HCT116 (cell line): ENCODE data around the gene SHANK1. TPM values are rescaled to one million over a fixed set of nuclear protein-coding genes. Genes with fewer than 3 reads are reported as not detected.

Source experiments
- ATAC-seq: fragments of 200-7000 bp; cut with Tn5 transposase; 2 replicates; pipeline ENCODE4 v1.9.1; 2020; ENCODE audit warnings: mild to moderate bottlenecking, moderate library complexity
- BruUV-seq: library from RNA; stranded (reverse); fragments of 400-500 nt; replicated peaks from 2 replicates; lab custom pipeline; 2021; lab: Mats Ljungman, UMichigan
- CTCF ChIA-PET: fragments of 300-600 bp; sonication (Branson Sonifier 250); formaldehyde crosslinking; loops from one replicate; lab custom pipeline; 2021; ENCODE audit warnings: antibody characterized with exemption; lab: Charles Lee
- POLR2A ChIA-PET: fragments of 300-600, 350-600 bp; sonication (Branson Sonifier 250); formaldehyde crosslinking; loops from one replicate; lab custom pipeline; 2021; ENCODE audit warnings: antibody characterized with exemption; lab: Charles Lee
- RAD21 ChIA-PET, 2 experiments: fragments of 300-600 bp; sonication (Branson Sonifier 250); formaldehyde crosslinking; loops; one replicate each; lab custom pipeline; 2023; ENCODE audit warnings: low total read pairs in 2 of 2; ENCODE audit not compliant: uncharacterized antibody in 2 of 2, unreplicated experiment in 2 of 2, low non-redundant PET in 1 of 2; lab: Charles Lee
- DNase-seq: peaks from one replicate; pipeline ENCODE4 v3.0.0-alpha.2; 2010; ENCODE audit warnings: low read depth, low spot score
- H2AFZ ChIP-seq: fragments of 200-600 bp; shearing (Covaris generic), sonication (generic); 2 replicates; pipeline ENCODE4 v1.6.1; 2017; ENCODE audit warnings: low read depth, mixed run types, mixed read lengths, antibody characterized with exemption, low read length; ENCODE audit not compliant: poor library complexity, severe bottlenecking
- H3K27ac ChIP-seq: 2 replicates; pipeline ENCODE4 v1.5.1; 2012; ENCODE audit warnings: low read depth, low read length
- H3K27me3 ChIP-seq: fragments of 200-600 bp; sonication (generic); 2 replicates; pipeline ENCODE4 v1.6.1; 2016; ENCODE audit warnings: mixed run types, low read length, mixed read lengths; ENCODE audit not compliant: insufficient read depth
- H3K36me3 ChIP-seq, 2 experiments: fragments of 200-500 bp in 1 of 2; fragments of 200-600 bp in 1 of 2; sonication (Bioruptor generic) in 1 of 2; sonication (generic) in 1 of 2; 2 replicates each; pipeline versions ENCODE4 v1.5.1 to v1.6.1; 2014 to 2016; ENCODE audit warnings: low read length in 2 of 2, inconsistent platforms in 1 of 2, mixed read lengths in 1 of 2, mixed run types in 1 of 2; ENCODE audit not compliant: insufficient read depth in 2 of 2, control insufficient read depth in 1 of 2
- H3K4me1 ChIP-seq, 2 experiments: fragments of 200-600 bp in 1 of 2; sonication (generic) in 1 of 2; 2 replicates each; pipeline versions ENCODE4 v1.5.1 to v1.6.1; 2012 to 2017; ENCODE audit warnings: low read length in 2 of 2, inconsistent platforms in 1 of 2, mild to moderate bottlenecking in 1 of 2, mixed read lengths in 1 of 2, mixed run types in 1 of 2, moderate library complexity in 1 of 2; ENCODE audit not compliant: insufficient read depth in 2 of 2, control insufficient read depth in 1 of 2
- H3K4me2 ChIP-seq: fragments of 200-600 bp; sonication (generic); 2 replicates; pipeline ENCODE4 v1.6.1; 2017; ENCODE audit warnings: mixed run types, low read length, mixed read lengths
- H3K4me3 ChIP-seq, 2 experiments: fragments of 200-600 bp in 1 of 2; sonication (generic) in 1 of 2; replicated peaks in 1 of 2; 2 replicates each; pipeline ENCODE4 v1.5.1; 2011 to 2016; ENCODE audit warnings: low read length in 2 of 2, control low read depth in 1 of 2, low read depth in 1 of 2, mild to moderate bottlenecking in 1 of 2, mixed read lengths in 1 of 2, mixed run types in 1 of 2
- H3K79me2 ChIP-seq: fragments of 200-600 bp; sonication (generic); 2 replicates; pipeline ENCODE4 v1.6.1; 2017; ENCODE audit warnings: mild to moderate bottlenecking, mixed run types, low read length, moderate library complexity, mixed read lengths; ENCODE audit not compliant: insufficient read depth
- H3K9ac ChIP-seq: fragments of 200-600 bp; sonication (generic); 2 replicates; pipeline ENCODE4 v1.6.1; 2016; ENCODE audit warnings: low read length, mixed read lengths
- H3K9me2 ChIP-seq: fragments of 200-600 bp; sonication (generic), shearing (Covaris generic); 2 replicates; pipeline ENCODE4 v1.6.1; 2017; ENCODE audit warnings: mixed run types, mild to moderate bottlenecking, moderate library complexity; ENCODE audit not compliant: insufficient read depth
- H3K9me3 ChIP-seq, 2 experiments: fragments of 200-500 bp in 1 of 2; fragments of 200-600 bp in 1 of 2; sonication (Bioruptor generic) in 1 of 2; sonication (generic) in 1 of 2; 2 replicates each; pipeline ENCODE4 v1.6.1; 2014 to 2017; ENCODE audit warnings: low read length in 2 of 2, mixed read lengths in 2 of 2, inconsistent platforms in 1 of 2, low read depth in 1 of 2, mild to moderate bottlenecking in 1 of 2, mixed run types in 1 of 2, moderate library complexity in 1 of 2; ENCODE audit not compliant: control insufficient read depth in 1 of 2, insufficient read depth in 1 of 2
- H4K20me1 ChIP-seq: fragments of 200-600 bp; sonication (generic), shearing (Covaris generic); 2 replicates; pipeline ENCODE4 v1.6.1; 2017; ENCODE audit warnings: mixed run types, mild to moderate bottlenecking, moderate library complexity; ENCODE audit not compliant: insufficient read depth
- ATF3 ChIP-seq: IDR thresholded peaks from 2 replicates; pipeline ENCODE4 v1.6.1; 2012
- EGR1 ChIP-seq: IDR thresholded peaks from 2 replicates; pipeline ENCODE4 v1.6.1; 2012; ENCODE audit warnings: low read depth
- ELF1 ChIP-seq: IDR thresholded peaks from 2 replicates; pipeline ENCODE4 v1.6.1; 2012; ENCODE audit warnings: low read depth, borderline replicate concordance
- FOSL1 ChIP-seq: IDR thresholded peaks from 2 replicates; pipeline ENCODE4 v1.6.1; 2012; ENCODE audit warnings: low read depth
- JUND ChIP-seq: IDR thresholded peaks from 2 replicates; pipeline ENCODE4 v1.6.1; 2012
- MAX ChIP-seq: IDR thresholded peaks from 2 replicates; pipeline ENCODE4 v1.6.1; 2012
- POLR2A ChIP-seq: IDR thresholded peaks from 2 replicates; pipeline ENCODE4 v1.7.0; 2011; ENCODE audit warnings: borderline replicate concordance; ENCODE audit not compliant: insufficient read depth, insufficient read length; ENCODE audit errors: extremely low read depth
- POLR2AphosphoS5 ChIP-seq: IDR thresholded peaks from 2 replicates; pipeline ENCODE4 v1.6.1; 2011; ENCODE audit warnings: mild to moderate bottlenecking, low read depth, low read length, moderate library complexity
- REST ChIP-seq: IDR thresholded peaks from 2 replicates; pipeline ENCODE4 v1.6.1; 2012; ENCODE audit warnings: low read depth
- SP1 ChIP-seq: IDR thresholded peaks from 2 replicates; pipeline ENCODE4 v1.6.1; 2012; ENCODE audit warnings: low read depth
- TCF7L2 ChIP-seq: IDR thresholded peaks from 2 replicates; pipeline ENCODE4 v1.7.0; 2011; ENCODE audit warnings: borderline replicate concordance, inconsistent platforms; ENCODE audit not compliant: insufficient read depth, insufficient read length; ENCODE audit errors: extremely low read depth
- ZBTB33 ChIP-seq: IDR thresholded peaks from 2 replicates; pipeline ENCODE4 v1.6.1; 2011; ENCODE audit warnings: mild to moderate bottlenecking, low read length, moderate library complexity; ENCODE audit not compliant: insufficient replicate concordance; ENCODE audit errors: extremely low read depth
- ZFX ChIP-seq: fragments of 450-650 bp; IDR thresholded peaks from 2 replicates; pipeline ENCODE4 v1.6.1; 2017
- intact Hi-C: fragments of 100-400 bp; cut with micrococcal nuclease; formaldehyde crosslinking; loops from 2 replicates; pipeline ENCODE4 v1.10.0; 2022
- total RNA-seq: library from RNA; stranded (reverse); gene quantifications from one replicate; pipeline ENCODE4 v1.2.1, GENCODE V29; 2021; ENCODE audit not compliant: unreplicated experiment

Gene SHANK1
- total RNA-seq, 1 experiment from 2014 or later = 3.0 TPM

GRCh38 chr19:50712833-50713232 is 6.8 kb downstream of the SHANK1 start:
- H3K27me3 ChIP-seq = no peaks in the 10 kb centered on the region
- POLR2A ChIA-PET = no interaction called here

GRCh38 chr19:50711805-50712204 is 7.8 kb downstream of the SHANK1 start:
- Histone ChIP-seq H4K20me1 (no peaks in the 10 kb centered on the region), H3K9me3 (no peaks in the 10 kb centered on the region), H3K9me2 (no peaks in the 10 kb centered on the region), H3K27me3 (no peaks in the 10 kb centered on the region), H3K36me3 (no peaks in the 10 kb centered on the region), H3K4me3 (no peak overlapping the region), H3K9ac (no peak overlapping the region), H3K4me1 (no peaks in the 10 kb centered on the region; a peak in 2 of 4 replicates), H3K4me2 (no peak overlapping the region), H2AFZ (no peak overlapping the region), H3K27ac (no peak overlapping the region), H3K79me2 (no peaks in the 10 kb centered on the region)
- no TSS peak for BruUV-seq
- RAD21 ChIA-PET = no interaction called here
- CTCF ChIA-PET = no interaction called here
- POLR2A ChIA-PET = no interaction called here
- intact Hi-C loops = no loop called here
- ATAC-seq = no peak
- DNase-seq = no peak
- TF ChIP-seq FOSL1 (no peak), POLR2AphosphoS5 (no peak), SP1 (no peak), ZBTB33 (no peak), JUND (no peak), MAX (no peak), TCF7L2 (no peak), ELF1 (no peak), EGR1 (no peak), ATF3 (no peak), REST (no peak), POLR2A (no peak), ZFX (no peak)

More at GRCh38 chr19:50712833-50713232, 6.8 kb downstream of the SHANK1 start:
- DNase-seq = no peak
- no peaks in the 10 kb centered on the region for H3K79me2 ChIP-seq
- TF ChIP-seq SP1 (no peak), ATF3 (no peak), TCF7L2 (no peak), FOSL1 (no peak), POLR2AphosphoS5 (no peak)
- RAD21 ChIA-PET = no interaction called here
- intact Hi-C loops = no loop called here
- H3K4me2 ChIP-seq = no peak overlapping the region
- H3K27ac ChIP-seq = no peak overlapping the region
- H3K9ac ChIP-seq = no peak overlapping the region
- no TSS peak for BruUV-seq
- no peaks in the 10 kb centered on the region for H4K20me1 ChIP-seq
- ATAC-seq = no peak
- no peaks in the 10 kb centered on the region for H3K9me3 ChIP-seq
- H2AFZ ChIP-seq = no peak overlapping the region
- no peaks in the 10 kb centered on the region for H3K9me2 ChIP-seq
- no peak overlapping the region for H3K4me3 ChIP-seq
- H3K36me3 ChIP-seq = no peaks in the 10 kb centered on the region
- CTCF ChIA-PET = no interaction called here
- peaks cover 0 to 2% of the 10 kb centered on the region in 2 experiments; a peak in 2 of 4 replicates for H3K4me1 ChIP-seq
